LoVo (cell line): ENCODE data around the gene RBMS2.
"Not testable (repeated sequence)": the region's sequence is repeated elsewhere in the genome, so short reads cannot be mapped to it uniquely, and the experiment has no call there.

ENCODE experiments used
- DNase-seq: peaks from one replicate; pipeline ENCODE4 v3.0.0-alpha.2; 2016; ENCODE audit warnings: low spot score

The RBMS2 gene

GRCh38 chr12:56517854-56518253, 3.8 kb upstream of the RBMS2 start:
- peak; percentile 75 for DNase-seq

- peak; percentile 80 for DNase-seq
These were observed 3.0 kb upstream of the RBMS2 start for GRCh38 chr12:56518570-56518969.

- DNase-seq, result no peak
These were observed 1.6 kb upstream of the RBMS2 start for GRCh38 chr12:56520048-56520447.

- no peak for DNase-seq
These were observed 1.1 kb upstream of the RBMS2 start for GRCh38 chr12:56520506-56520905.

GRCh38 chr12:56521209-56521589, 421 bp upstream of the RBMS2 start:
- no peak for DNase-seq

- peak; percentile 49 for DNase-seq
These were observed 982 bp downstream of the RBMS2 start for GRCh38 chr12:56522411-56523193.

GRCh38 chr12:56528846-56529245, 7.2 kb downstream of the RBMS2 start:
- DNase-seq, result no peak

GRCh38 chr12:56529656-56530055, 8.0 kb downstream of the RBMS2 start:
- no peak for DNase-seq

- no peak for DNase-seq
These were observed 8.9 kb downstream of the RBMS2 start for GRCh38 chr12:56530390-56531055.

- no peak for DNase-seq
These were observed 15.9 kb downstream of the RBMS2 start for GRCh38 chr12:56537546-56537945.

GRCh38 chr12:56541631-56542030, 20.0 kb downstream of the RBMS2 start:
- DNase-seq, result no peak

GRCh38 chr12:56542164-56542563, 20.5 kb downstream of the RBMS2 start:
- no peak for DNase-seq

GRCh38 chr12:56545023-56545604, 23.5 kb downstream of the RBMS2 start:
- DNase-seq, result no peak

GRCh38 chr12:56546680-56547079, 25.1 kb downstream of the RBMS2 start:
- DNase-seq, result no peak

- no peak for DNase-seq
These were observed 29.4 kb downstream of the RBMS2 start for GRCh38 chr12:56551070-56551469.

- no peak for DNase-seq
These were observed 44.0 kb downstream of the RBMS2 start for GRCh38 chr12:56565510-56566101.

GRCh38 chr12:56568146-56568545, 46.5 kb downstream of the RBMS2 start:
- no peak for DNase-seq

- DNase-seq, result no peak
These were observed 49.5 kb downstream of the RBMS2 start for GRCh38 chr12:56571121-56571520.

GRCh38 chr12:56572288-56572687, 50.7 kb downstream of the RBMS2 start:
- no peak for DNase-seq

GRCh38 chr12:56574210-56574609, 52.6 kb downstream of the RBMS2 start:
- no peak for DNase-seq

GRCh38 chr12:56577248-56577647, 55.6 kb downstream of the RBMS2 start:
- not testable (repeated sequence) for DNase-seq

GRCh38 chr12:56578983-56579546, 57.4 kb downstream of the RBMS2 start:
- DNase-seq, result no peak
